Measurements from ENCODE around the gene CDT1.

CDT1 gene

GRCh38 chr16:88782454-88783390 is 20.9 kb upstream of the CDT1 start:
- peak overlapping the region; percentile 75 for H3K4me3 ChIP-seq (ENCODE audit: low read depth, low read length)
- no peak for DNase-seq (ENCODE audit: low read depth, low spot score)
- no peak for TF ChIP-seq CTCF (IDR thresholded peaks at IDR 0.05; ENCODE audit: insufficient read depth, low read length, missing control alignments)
- CTCF ChIA-PET: interaction anchor here (0.7 to 5.9 kb wide), 11 partner anchors 10 to 75 kb away, joined by 3 to 76 read pairs (median 5); no protein-coding TSS in a partner anchor
- POLR2A ChIA-PET: interaction anchor here (1.5 to 5.2 kb wide), 2 partner anchors 10 to 27 kb away, joined by 8 to 95 read pairs; no protein-coding TSS in a partner anchor

GRCh38 chr16:88783391-88784073 is 20.1 kb upstream of the CDT1 start:
- H3K4me3 ChIP-seq (ENCODE audit: low read depth, low read length): peak overlapping the region; percentile 75
- TF ChIP-seq CTCF (IDR thresholded peaks at IDR 0.05; ENCODE audit: insufficient read depth, low read length, missing control alignments): no peak
- no peak for DNase-seq (ENCODE audit: low read depth, low spot score)
- ChIA-PET CTCF (interaction anchor here (0.5 to 5.9 kb wide), 12 partner anchors 11 to 98 kb away, joined by 3 to 76 read pairs (median 3); no protein-coding TSS in a partner anchor), POLR2A (interaction anchor here (0.7 to 5.2 kb wide), 9 partner anchors 11 to 68 kb away, joined by 3 to 95 read pairs (median 4); partner anchors contain the start of gene APRT)

GRCh38 chr16:88784074-88784855 is 19.3 kb upstream of the CDT1 start:
- ChIA-PET POLR2A (interaction anchor here (0.7 to 5.2 kb wide), 10 partner anchors 12 to 69 kb away, joined by 3 to 95 read pairs (median 4); partner anchors contain the start of gene APRT), CTCF (interaction anchor here (0.5 to 5.9 kb wide), 15 partner anchors 12 to 99 kb away, joined by 3 to 76 read pairs (median 3); no protein-coding TSS in a partner anchor)
- peak overlapping the region; percentile 75 for H3K4me3 ChIP-seq (ENCODE audit: low read depth, low read length)
- peak; percentile 62 for TF ChIP-seq CTCF (IDR thresholded peaks at IDR 0.05; ENCODE audit: insufficient read depth, low read length, missing control alignments)
- DNase-seq (ENCODE audit: low read depth, low spot score): no peak

- ChIA-PET POLR2A (interaction anchor here (0.7 to 5.2 kb wide), 16 partner anchors 12 to 73 kb away, joined by 3 to 95 read pairs (median 6); partner anchors contain the start of genes APRT and TRAPPC2L), CTCF (interaction anchor here (0.6 to 5.9 kb wide), 16 partner anchors 12 to 214 kb away, joined by 3 to 76 read pairs (median 3); partner anchors contain the start of gene TRAPPC2L)
- H3K4me3 ChIP-seq (ENCODE audit: low read depth, low read length): peak overlapping the region; percentile 75
- no peak for DNase-seq (ENCODE audit: low read depth, low spot score)
- no peak for TF ChIP-seq CTCF (IDR thresholded peaks at IDR 0.05; ENCODE audit: insufficient read depth, low read length, missing control alignments)
Observed at GRCh38 chr16:88784856-88785105, 18.8 kb upstream of the CDT1 start.

- peak within 1 kb of the TSS; percentile 75 for H3K4me3 ChIP-seq (ENCODE audit: low read depth, low read length)
- no peak for DNase-seq (ENCODE audit: low read depth, low spot score)
- ChIA-PET POLR2A (interaction anchor here (0.5 to 5.2 kb wide), 15 partner anchors 13 to 455 kb away, joined by 3 to 95 read pairs (median 5); partner anchors contain the start of genes APRT and TRAPPC2L), CTCF (interaction anchor here (0.7 to 5.4 kb wide), 11 partner anchors 8 to 214 kb away, joined by 3 to 43 read pairs (median 4); partner anchors contain the start of gene TRAPPC2L)
- TF ChIP-seq CTCF (IDR thresholded peaks at IDR 0.05; ENCODE audit: insufficient read depth, low read length, missing control alignments): peak; percentile 98
Observed at GRCh38 chr16:88785106-88785924, 18.3 kb upstream of the CDT1 start, which contains the start of gene PIEZO1. TSS of gene PIEZO1 (minus strand) at chr16:88785220. CDS start at chr16:88784964, 256 bp downstream.

Measured in AG04449 (cell line).